Coronary artery (tissue), 2 donors: ENCODE data around the gene TUBE1.
"Not testable (repeated sequence)": the region's sequence is repeated elsewhere in the genome, so short reads cannot be mapped to it uniquely, and the experiment has no call there.

Source experiments
- DNase-seq: peaks from one replicate; pipeline ENCODE4 v3.0.0-alpha.2; 2017; ENCODE audit warnings: low spot score
- H3K27ac ChIP-seq, 2 donors: fragments of 200-600 bp; sonication (generic); one replicate each; pipeline ENCODE4 v1.5.1; 2016 to 2019
- H3K4me3 ChIP-seq: fragments of 200-600 bp; sonication (generic); 2 replicates; pipeline ENCODE4 v1.5.1; 2016; ENCODE audit warnings: mild to moderate bottlenecking, moderate library complexity
- CTCF ChIP-seq: fragments of 200-600 bp; sonication (generic); IDR thresholded peaks from one replicate; pipeline ENCODE4 v1.5.1; 2019; ENCODE audit warnings: antibody characterized with exemption

Gene TUBE1

DNA sequence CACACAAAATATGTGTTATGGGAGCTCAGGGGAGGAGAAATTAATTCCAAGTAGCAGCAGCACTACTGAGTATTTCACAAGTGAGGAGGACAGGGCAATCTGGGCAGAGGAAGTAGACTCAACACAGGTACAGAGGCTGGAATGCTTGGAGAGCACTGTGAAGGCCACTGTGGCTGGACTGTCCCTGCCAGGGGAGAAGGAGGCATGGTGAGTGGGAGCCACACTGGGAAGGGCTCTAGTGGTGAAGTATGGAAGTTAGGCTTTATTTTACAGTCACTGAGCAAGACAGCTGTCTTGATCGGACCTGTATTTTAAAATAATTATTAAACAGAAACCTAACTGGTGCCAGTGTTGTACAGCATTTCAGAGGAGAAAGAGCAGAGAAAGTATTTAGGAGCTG is 28.9 kb upstream of the TUBE1 start:
- no peak for DNase-seq
- H3K27ac ChIP-seq = no peak overlapping the region
- no peak for TF ChIP-seq CTCF
- no peak overlapping the region for H3K4me3 ChIP-seq

DNA sequence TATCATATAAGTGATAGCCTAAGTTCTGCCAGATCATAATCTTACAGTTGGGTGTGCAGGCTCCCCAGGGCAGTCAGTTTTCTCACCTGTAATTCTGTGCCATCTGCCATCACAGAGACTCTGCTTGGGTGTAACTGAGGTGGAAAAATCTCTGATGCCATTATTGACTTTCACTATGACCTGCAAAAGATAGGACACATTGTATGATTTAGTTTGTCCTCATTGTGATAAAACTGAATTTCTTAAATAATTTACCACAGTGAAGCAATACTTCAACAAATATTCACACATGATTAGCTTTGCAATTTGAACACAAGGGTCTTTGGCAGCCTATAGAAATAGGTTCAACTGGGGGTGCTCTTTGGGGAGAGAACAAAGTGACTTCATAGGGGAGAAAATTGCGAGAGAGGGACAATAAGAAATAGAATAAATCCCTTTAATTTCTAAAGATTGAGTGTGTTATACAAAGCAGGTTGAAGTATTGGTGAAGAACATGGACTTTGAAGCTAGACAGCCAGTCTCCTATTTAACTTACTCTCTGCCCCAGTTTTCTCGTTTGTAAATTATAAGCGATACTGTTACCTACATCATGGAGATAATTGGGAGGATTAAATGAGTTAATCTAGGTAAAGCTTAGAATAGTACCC is 27.4 kb upstream of the TUBE1 start:
- Histone ChIP-seq H3K27ac (no peak overlapping the region), H3K4me3 (no peak overlapping the region)
- DNase-seq = no peak
- TF ChIP-seq CTCF = no peak

GRCh38 chr6:112113918-112114317 is 26.6 kb upstream of the TUBE1 start:
- no peak for DNase-seq
- H3K4me3 ChIP-seq = no peak overlapping the region
- H3K27ac ChIP-seq = no peak overlapping the region
- no peak for TF ChIP-seq CTCF

GRCh38 chr6:112113431-112113830 is 26.1 kb upstream of the TUBE1 start:
- Histone ChIP-seq H3K4me3 (no peak overlapping the region), H3K27ac (no peak overlapping the region)
- no peak for TF ChIP-seq CTCF
- no peak for DNase-seq

GRCh38 chr6:112109262-112109661 is 22.0 kb upstream of the TUBE1 start:
- Histone ChIP-seq H3K27ac (no peak overlapping the region), H3K4me3 (no peak overlapping the region)
- no peak for TF ChIP-seq CTCF
- no peak for DNase-seq

GRCh38 chr6:112106562-112106961 is 19.3 kb upstream of the TUBE1 start:
- no peak for TF ChIP-seq CTCF
- no peak overlapping the region for H3K27ac ChIP-seq
- H3K4me3 ChIP-seq = no peak overlapping the region
- no peak for DNase-seq

DNA sequence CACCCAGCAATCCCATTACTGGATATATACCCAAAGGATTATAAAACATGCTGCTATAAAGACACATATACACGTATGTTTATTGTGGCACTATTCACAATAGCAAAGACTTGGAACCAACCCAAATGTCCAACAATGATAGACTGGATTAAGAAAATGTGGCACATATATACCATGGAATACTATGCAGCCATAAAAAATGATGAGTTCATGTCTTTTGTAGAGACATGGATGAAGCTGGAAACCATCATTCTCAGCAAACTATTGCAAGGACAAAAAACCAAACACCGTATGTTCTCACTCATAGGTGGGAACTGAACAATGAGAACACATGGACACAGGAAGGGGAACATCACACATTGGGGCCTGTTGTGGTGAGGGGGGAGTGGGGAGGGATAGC is 18.7 kb upstream of the TUBE1 start:
- H3K4me3 ChIP-seq, H3K27ac ChIP-seq, DNase-seq: not testable (repeated sequence)

- H3K4me3 ChIP-seq = no peak overlapping the region
- H3K27ac ChIP-seq = no peak overlapping the region
- no peak for TF ChIP-seq CTCF
- no peak for DNase-seq
Observed at GRCh38 chr6:112100561-112100960, 13.3 kb upstream of the TUBE1 start.
